CD4-positive, alpha-beta T cell treated with Interferon gamma for 1 hour (primary cell): ENCODE measurements around the gene SLC25A34.
"Not testable (repeated sequence)": the region's sequence is repeated elsewhere in the genome, so short reads cannot be mapped to it uniquely, and the experiment has no call there.

Experiments used
- DNase-seq: peaks from one replicate; pipeline ENCODE4 v3.0.0-alpha.2; 2020

Gene SLC25A34

DNA sequence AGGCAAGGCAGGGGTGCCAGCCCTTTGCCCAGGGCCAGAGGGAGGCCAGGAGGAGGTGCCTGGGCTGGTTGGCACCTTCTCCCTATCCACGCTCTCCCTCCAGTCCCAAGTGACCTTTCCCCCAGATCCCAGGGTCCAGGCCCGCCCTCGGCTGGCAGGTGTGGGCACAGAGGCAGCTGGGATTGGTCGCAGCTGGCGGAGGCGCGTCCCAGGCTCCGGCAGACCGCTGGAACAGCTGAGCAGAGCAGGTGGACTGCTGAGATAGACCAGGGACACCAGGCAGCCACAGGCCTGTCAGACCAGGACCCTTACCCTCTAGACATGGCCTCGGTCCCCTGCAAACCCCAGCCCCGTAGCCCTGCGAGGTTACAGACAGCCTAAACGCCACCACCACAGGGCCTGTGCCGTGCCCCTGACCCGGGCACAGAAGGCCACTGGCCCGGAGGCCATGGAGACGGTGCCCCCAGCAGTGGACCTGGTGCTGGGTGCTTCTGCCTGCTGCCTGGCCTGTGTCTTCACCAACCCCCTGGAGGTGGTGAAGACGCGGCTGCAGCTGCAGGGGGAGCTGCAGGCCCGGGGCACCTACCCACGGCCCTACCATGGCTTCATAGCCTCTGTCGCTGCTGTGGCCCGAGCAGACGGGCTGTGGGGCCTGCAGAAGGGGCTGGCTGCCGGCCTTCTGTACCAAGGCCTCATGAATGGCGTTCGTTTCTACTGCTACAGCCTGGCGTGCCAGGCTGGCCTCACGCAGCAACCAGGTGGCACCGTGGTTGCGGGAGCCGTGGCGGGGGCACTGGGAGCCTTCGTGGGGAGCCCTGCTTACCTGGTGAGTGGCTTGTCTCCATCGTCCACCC, at the start of gene SLC25A34:
Gene SLC25A34, plus strand, starts transcription at position 221 of the 854 bp plus-strand sequence. Its CDS starts 228 bp downstream, at position 449.
- no peak for DNase-seq

DNA sequence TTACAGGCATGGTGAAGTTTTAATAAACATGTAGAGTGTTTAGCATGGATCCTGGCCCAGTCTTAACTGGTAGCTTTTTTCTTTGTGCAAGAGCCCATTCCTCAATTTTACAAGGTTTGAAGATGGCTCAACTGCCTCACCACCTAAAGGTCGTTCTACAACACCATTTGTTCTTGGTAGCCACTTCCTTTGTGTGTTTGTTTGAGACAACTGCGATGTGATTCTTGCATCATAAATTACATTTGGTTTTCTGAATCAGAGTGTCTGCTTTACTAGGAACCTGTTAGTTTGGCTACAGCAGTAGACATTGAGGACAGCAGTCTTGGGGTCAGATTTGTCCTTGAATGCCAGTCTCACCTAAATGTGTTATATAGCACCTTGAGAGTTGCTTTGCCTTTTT, 48.6 kb upstream of the SLC25A34 start:
- DNase-seq, result no peak

DNA sequence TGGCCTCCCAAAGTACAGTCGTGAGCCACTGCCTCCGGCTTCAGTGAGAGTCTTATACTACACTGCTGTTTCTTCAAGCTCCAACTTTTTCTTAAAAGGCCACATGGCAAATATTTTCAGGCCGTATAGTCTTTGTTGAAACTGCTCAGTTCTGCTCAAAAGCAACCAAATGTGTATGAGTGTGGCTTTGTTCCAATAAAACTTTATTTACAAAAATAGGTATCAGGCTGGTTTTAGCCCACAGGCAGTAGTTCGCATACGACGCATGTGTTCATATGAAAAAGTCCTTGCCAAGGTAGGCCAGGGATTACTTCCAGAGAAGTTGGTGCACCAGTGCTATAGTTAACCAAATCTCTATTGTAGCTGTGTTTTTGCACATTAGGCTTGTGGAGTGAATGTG, 45.7 kb upstream of the SLC25A34 start:
- no peak for DNase-seq

DNA sequence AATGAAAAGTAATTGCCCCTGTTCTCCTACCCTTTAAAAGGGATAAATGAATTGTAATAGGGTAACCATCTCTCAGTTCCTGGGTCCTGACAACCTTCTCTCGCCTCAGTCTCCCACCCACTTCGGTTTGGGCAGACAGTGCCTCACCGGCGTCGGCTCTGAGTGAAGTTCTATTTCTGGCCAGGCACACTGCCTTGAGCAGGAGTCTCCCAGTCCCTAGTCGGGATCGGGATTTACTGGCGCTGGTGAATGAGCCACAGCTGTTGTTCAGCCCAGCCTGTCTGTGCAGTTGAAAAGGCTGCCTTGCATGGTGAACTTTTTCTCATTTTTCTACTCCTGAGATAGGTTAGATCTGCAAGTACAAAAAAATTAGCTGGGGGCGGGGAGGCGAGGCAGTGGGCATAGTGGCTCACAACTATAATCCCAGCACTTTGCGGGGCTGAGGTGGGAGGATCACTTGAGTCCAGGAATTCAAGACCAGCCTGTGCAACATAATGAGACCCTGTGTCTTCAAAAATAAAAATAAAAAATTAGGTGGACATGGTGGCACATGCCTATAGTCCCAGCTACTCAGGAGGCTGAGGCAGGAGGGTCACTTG, 44.5 kb upstream of the SLC25A34 start:
- DNase-seq, result no peak

- DNase-seq, result no peak
These were observed 43.9 kb upstream of the SLC25A34 start for GRCh38 chr1:15692121-15692682.

DNA sequence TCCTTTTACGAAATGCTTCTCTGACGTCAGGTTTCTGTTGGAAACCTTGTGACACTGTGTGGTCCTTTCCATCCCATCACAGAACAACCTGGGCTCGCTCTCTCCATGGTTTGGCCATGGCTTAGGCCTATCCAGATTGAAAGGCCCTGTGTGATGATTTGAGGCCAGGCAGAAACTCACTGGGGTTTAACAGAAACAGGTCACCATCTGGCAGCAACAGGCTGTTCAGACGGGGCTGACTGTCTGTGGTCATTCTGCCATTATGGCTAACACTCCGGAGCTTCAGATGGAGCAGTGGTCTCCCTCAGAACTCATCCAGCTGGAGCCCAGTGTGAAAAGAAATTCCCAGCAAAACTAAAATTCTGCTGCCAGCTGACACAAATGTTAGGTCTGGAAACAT, 42.7 kb upstream of the SLC25A34 start:
- no peak for DNase-seq

GRCh38 chr1:15696956-15697521, 39.0 kb upstream of the SLC25A34 start:
- peak; percentile 67 for DNase-seq

DNA sequence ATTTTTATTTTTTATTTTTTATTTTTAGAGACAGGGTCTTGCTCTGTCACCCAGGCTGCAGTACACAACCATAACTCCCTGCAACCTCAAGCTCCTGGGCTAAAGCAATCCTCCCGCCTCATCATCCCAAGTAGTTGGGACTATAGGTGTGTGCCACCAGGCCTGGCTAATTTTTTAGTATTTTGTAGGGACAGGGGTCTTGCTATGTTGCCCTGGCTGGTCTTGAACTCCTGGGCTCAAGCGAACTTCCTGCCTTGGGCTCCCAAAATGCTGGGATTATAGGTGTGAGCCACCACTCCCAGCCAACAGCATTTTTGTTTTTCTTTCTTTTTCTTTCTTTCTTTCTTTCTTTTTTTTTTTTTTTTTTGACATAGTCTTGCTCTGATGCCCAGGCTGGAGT, 37.9 kb upstream of the SLC25A34 start:
- DNase-seq, result no peak

GRCh38 chr1:15699321-15699720, 36.7 kb upstream of the SLC25A34 start:
- DNase-seq, result not testable (repeated sequence)

DNA sequence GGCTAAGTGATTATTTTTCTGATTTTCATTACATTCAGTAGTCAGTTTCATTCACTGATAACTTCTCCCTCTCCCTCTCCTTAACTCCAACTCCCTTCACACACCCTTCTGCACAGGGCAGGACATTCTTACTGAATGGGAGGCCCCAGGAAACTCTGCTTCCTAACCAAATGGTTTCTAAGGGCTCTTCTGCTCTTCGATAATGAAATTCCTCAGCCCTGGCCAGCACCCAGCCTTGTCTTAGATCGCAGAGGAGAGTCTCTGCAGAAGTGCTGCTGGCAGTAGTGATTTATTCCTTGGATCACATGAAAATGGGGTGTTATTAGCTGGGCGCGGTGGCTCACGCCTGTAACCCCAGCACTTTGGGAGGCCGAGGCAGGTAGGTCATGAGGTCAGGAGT, 35.5 kb upstream of the SLC25A34 start:
- no peak for DNase-seq

DNA sequence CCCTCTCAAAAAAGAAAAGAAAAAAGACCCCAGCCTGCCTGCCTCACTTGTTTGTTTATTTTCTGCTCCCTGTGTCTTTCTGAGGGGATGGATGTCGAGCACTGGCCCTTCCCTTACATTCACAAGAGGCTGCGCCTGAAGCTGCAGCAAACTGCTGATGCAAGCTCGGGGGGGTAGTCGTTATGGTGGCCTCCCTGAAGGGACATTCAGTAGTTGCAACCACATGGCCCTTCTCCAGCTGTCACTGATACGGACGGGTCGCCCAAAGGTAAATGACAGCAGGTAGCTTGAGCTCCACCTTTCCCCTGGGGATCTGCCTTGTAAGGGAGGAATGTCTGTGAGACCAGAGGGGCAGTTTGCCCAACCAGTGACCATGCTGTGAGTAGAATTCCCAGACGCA, 34.3 kb upstream of the SLC25A34 start:
- no peak for DNase-seq

DNA sequence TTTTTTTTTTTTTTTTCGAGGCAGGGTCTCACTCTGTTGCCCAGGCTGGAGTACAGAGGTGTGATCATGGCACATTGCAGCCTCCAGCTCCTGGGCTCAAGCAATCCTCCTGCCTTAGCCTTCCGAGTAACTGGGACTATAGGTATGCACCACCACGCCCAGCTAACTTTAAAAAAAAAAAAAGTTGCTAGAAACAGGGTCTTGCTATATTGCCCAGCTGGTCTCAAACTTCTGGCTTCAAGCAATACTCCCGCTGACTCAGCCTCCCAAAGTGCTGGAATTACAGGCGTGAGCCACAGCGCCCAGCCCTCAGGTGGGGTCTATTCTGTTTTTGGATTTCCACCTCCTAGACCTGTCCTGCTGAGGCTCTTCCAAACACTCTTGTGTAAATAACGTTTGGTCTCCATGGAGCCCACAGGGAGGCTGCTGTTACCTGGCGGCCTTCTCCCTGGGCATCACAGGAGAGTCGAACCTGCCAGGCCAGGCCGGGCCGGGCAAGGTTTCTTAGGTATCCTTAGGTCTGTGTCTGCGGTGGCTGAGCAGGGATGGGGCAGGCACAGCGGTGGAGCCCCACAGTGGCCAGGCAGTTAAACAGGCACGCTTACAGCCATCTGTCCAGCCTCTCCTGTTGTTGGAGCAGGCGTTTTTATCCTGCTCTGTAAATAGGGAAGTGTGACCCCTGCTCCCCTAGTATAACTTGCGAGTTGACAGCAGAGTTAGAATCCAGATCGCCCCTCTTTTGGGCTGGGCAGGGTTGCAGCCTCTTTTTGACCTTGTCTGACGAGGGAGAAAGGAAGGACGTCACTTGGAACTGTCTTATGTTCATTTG, 33.1 kb upstream of the SLC25A34 start:
- no peak for DNase-seq

- DNase-seq, result no peak
These were observed 32.5 kb upstream of the SLC25A34 start for GRCh38 chr1:15703562-15703961.

DNA sequence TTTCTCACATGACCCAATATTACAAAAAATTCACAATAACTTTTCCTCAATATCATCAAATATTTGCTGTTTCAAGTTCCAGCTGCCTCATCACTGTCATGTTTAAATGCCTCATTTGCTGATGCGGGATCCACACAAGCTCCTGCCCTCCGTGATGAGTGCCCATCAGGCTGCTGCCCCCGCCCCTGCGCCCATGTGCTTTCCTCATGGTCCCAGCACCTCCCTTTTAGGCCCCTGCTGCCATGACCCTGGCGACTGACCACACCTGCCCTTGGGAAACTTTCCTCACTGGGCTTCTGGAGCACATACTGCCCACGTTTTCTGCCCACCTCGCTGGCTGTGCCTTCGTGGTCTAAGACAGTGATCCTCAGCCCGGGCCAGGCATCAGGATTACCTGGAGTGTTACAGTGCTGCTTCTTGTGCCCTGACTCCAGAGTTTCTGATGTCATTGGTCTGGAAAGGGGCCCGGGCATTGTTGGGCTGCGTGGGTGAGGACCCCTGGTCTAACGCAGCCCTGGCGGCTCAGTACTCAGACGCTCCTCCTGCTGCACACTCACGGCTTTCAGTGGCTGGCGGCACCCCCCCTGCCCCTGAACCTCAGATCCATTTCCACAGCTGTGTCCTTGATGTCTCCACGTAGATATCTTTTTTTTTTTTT, 31.4 kb upstream of the SLC25A34 start:
- no peak for DNase-seq

DNA sequence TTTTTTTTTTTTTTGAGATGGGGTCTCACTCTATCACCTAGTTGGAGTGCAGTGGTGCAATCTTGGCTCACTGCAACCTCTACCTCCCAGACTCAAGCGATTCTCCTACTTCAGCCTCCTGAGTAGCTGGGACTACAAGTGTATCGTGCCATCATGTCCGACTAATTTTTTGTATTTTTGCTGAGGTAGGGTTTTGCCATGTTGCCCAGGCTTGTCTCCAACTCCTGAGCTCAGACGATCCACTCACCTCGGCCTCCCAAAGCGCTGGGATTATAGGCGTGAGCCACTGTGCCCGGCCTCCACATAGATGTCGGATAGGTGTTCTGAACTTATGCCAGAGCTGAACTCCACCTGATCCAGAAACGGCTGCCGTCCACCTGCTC, 30.9 kb upstream of the SLC25A34 start:
- no peak for DNase-seq

DNA sequence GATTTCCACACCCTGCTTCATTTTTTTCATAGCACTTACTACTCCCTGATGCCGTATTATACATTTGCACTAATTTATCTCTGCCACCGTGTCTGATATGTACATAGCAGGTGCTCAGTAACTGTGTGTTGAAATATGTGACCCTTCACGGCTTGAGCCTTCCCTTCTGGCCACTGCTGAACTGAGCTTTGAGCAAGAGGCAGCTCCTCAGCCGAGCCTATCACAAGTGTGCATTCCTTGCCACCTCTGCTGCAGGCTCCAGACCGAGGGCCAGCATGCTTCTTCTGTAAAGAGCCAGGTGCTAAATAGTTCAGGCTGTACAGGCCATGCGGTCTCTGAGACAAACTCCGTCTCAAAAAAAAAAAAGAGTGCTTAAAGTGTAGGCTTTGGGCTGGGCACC, 29.3 kb upstream of the SLC25A34 start:
- no peak for DNase-seq

DNA sequence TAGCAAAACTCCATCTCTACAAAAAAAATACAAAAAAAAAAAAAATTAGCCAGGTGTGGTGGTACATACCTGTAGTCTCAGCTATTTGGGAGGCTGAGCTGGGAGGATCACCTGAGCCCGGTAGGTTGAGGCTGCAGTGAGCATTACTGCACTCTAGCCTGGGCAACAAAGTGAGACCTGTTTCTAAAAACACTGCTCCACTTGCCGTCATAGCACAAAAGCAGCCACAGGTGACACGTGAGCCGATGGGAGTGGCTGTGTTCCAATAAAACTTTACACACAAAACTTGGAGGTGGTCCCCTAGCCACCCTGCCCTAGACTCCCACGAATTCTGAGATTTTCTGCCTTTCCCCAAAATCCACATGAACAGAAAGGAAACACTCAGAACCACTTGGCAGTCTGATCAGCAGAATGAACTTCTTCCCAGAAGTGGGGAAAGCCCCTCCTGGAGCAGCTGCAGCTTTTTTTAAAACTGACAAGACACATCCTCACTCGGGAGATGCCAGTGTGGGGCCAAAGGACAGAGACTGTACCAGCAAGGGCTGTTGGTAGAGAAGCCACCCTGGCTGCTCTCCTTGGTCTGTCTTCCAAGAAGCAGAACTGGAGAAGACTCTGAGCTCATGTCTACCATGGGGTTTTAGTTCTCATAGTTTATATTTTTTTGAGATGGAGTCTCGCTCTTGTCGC, 28.7 kb upstream of the SLC25A34 start:
- no peak for DNase-seq

GRCh38 chr1:15708486-15709137, 27.4 kb upstream of the SLC25A34 start:
- no peak for DNase-seq

DNA sequence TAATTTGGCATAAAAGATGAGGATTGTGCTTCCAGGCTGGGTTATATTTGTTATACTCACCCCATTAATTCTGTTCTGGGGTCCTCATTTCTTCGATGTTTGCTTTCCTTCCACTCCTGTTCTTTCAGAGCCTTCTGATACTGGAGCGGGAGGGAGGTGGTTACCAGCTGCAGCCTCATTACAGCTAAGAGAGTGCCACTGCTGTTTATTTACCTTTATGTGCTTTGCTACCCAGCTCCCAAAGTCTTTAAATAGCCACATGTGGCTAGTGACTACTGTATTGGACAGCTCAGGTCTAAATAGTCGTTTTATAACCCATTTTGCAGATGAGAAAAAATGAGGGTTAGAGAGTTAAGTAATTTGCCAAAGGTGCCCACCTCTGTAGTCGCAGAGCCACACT, 26.8 kb upstream of the SLC25A34 start:
- no peak for DNase-seq

DNA sequence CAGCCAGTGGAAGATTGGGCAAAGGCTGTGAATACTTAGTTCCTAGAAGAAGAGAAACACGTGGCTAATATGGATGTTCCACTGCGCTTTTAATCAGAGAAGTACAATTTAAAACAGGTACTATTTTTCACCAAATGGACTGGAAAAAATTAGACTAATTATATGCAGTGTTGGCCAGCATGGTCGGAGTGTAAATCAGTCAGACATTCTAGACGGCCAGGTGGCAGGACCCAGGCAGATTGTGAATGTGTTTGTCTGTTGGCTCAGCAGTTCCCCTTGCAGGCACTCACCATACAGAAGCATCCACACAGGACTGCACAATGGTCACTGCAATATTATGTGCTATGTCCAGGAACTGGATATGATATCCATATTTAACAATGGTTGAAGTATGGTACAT, 23.9 kb upstream of the SLC25A34 start:
- no peak for DNase-seq

DNA sequence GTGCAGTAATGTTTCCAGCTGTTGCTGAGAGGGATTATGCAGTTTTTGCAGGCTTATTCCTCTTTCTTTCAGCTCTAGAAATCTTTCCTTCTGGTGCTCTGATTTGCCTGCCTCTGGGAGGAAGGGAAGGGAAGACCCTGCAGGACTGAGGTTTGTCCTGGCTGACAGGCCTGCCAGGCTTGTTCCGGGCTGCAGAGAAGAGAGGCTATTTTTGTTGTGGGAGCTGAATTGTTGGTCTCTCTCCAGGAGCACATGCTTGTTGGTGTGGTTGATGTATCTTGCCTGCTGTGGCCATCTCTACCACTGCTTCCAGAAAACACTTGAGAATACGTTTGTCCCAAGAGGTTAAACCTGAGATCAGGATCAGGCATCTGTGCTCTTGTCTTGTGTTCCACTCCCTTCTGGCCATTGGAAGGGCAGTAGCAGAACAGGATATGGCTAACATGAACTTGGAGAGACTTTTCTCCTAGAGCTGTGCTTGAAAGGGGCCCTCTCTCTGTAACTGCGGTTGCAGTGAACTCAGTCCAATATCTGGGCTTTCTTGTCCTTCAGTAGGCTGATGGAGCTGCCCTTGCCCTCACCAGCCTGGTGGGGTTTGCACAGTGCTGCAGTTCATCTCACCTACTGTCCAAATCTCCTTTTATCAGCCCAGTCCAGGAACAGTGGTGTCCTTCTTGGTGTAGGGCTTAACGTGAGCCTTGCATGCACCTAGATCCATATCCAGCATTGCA, 21.5 kb upstream of the SLC25A34 start:
- DNase-seq, result no peak
